ENCODE results near the gene NLGN4X.

NLGN4X gene

DNA sequence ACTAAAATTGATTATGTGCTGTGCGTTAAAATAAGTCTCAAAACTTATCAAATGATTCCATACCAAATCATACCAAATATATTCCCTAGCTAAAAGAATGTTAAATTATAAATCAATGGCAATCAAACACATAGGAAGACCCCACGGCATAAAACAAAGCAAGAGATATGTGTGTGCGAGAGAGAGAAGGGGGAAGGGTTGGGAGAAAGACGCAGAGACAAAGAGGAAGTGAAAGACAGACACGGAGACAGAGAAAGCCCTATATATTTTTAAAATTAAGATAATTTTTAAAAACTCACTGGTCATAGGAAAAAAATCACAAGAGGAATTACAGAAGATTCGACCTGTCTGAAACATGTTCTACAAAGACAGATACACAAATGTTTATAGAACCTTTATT is 371.4 kb downstream of the NLGN4X start:
- no peaks in the 10 kb centered on the region for H4K20me1 ChIP-seq (ENCODE audit: insufficient read depth, low read length)
- no peak overlapping the region for H3K4me2 ChIP-seq (ENCODE audit: low read length)
- no peak overlapping the region for H3K9ac ChIP-seq (ENCODE audit: low read length)
- H3K4me1 ChIP-seq (ENCODE audit: low read length): no peaks in the 10 kb centered on the region
- no peak overlapping the region for H2AFZ ChIP-seq (ENCODE audit: low read depth, low read length)
- no peaks in the 10 kb centered on the region for H3K79me2 ChIP-seq (ENCODE audit: low read length)
- no peak overlapping the region for H3K4me3 ChIP-seq (ENCODE audit: low read length)
- H3K27me3 ChIP-seq (ENCODE audit: low read depth, low read length): no peaks in the 10 kb centered on the region
- H3K27ac ChIP-seq (ENCODE audit: low read length): no peak overlapping the region
- no peaks in the 10 kb centered on the region for H3K36me3 ChIP-seq (replicated peaks; ENCODE audit: low read depth, low read length)
- H3K9me3 ChIP-seq (ENCODE audit: insufficient read depth, low read length): no peaks in the 10 kb centered on the region
- no peak for TF ChIP-seq EZH2phosphoT487 (IDR thresholded peaks at IDR 0.05; ENCODE audit: low read depth)
- TF ChIP-seq CTCF (IDR thresholded peaks at IDR 0.05; ENCODE audit: low read depth, low read length): no peak

GRCh38 chrX:5852941-5853340 is 375.7 kb downstream of the NLGN4X start:
- no peaks in the 10 kb centered on the region for H3K4me1 ChIP-seq (ENCODE audit: low read length)
- H3K36me3 ChIP-seq (replicated peaks; ENCODE audit: low read depth, low read length): no peaks in the 10 kb centered on the region
- no peak overlapping the region for H3K4me2 ChIP-seq (ENCODE audit: low read length)
- H3K9me3 ChIP-seq (ENCODE audit: insufficient read depth, low read length): no peaks in the 10 kb centered on the region
- no peaks in the 10 kb centered on the region for H3K27me3 ChIP-seq (ENCODE audit: low read depth, low read length)
- TF ChIP-seq CTCF (IDR thresholded peaks at IDR 0.05; ENCODE audit: low read depth, low read length) (no peak), EZH2phosphoT487 (IDR thresholded peaks at IDR 0.05; ENCODE audit: low read depth) (no peak)
- no peak overlapping the region for H3K4me3 ChIP-seq (ENCODE audit: low read length)
- H4K20me1 ChIP-seq (ENCODE audit: insufficient read depth, low read length): no peaks in the 10 kb centered on the region
- no peak overlapping the region for H3K27ac ChIP-seq (ENCODE audit: low read length)
- no peaks in the 10 kb centered on the region for H3K79me2 ChIP-seq (ENCODE audit: low read length)
- no peak overlapping the region for H2AFZ ChIP-seq (ENCODE audit: low read depth, low read length)
- H3K9ac ChIP-seq (ENCODE audit: low read length): no peak overlapping the region

GRCh38 chrX:5842601-5843000 is 386.1 kb downstream of the NLGN4X start:
- no peak overlapping the region for H3K4me2 ChIP-seq (ENCODE audit: low read length)
- H2AFZ ChIP-seq (ENCODE audit: low read depth, low read length): no peak overlapping the region
- H3K27me3 ChIP-seq (ENCODE audit: low read depth, low read length): no peaks in the 10 kb centered on the region
- H3K79me2 ChIP-seq (ENCODE audit: low read length): no peaks in the 10 kb centered on the region
- no peaks in the 10 kb centered on the region for H3K4me1 ChIP-seq (ENCODE audit: low read length)
- TF ChIP-seq EZH2phosphoT487 (IDR thresholded peaks at IDR 0.05; ENCODE audit: low read depth): no peak
- no peaks in the 10 kb centered on the region for H3K9me3 ChIP-seq (ENCODE audit: insufficient read depth, low read length)
- H4K20me1 ChIP-seq (ENCODE audit: insufficient read depth, low read length): no peaks in the 10 kb centered on the region
- no peak overlapping the region for H3K27ac ChIP-seq (ENCODE audit: low read length)
- no peak overlapping the region for H3K4me3 ChIP-seq (ENCODE audit: low read length)
- no peaks in the 10 kb centered on the region for H3K36me3 ChIP-seq (replicated peaks; ENCODE audit: low read depth, low read length)
- no peak overlapping the region for H3K9ac ChIP-seq (ENCODE audit: low read length)
